GM21526 (cell line): ENCODE results near the gene SEC23A.
"Not testable (repeated sequence)": the region's sequence is repeated elsewhere in the genome, so short reads cannot be mapped to it uniquely, and the experiment has no call there.

ENCODE experiments used
- ATAC-seq: cut with Tn5 transposase; IDR thresholded peaks from one replicate; pipeline ENCODE4 v1.9.1; 2021; ENCODE audit warnings: moderate library complexity; ENCODE audit not compliant: unreplicated experiment, low FRiP score

Gene SEC23A

DNA sequence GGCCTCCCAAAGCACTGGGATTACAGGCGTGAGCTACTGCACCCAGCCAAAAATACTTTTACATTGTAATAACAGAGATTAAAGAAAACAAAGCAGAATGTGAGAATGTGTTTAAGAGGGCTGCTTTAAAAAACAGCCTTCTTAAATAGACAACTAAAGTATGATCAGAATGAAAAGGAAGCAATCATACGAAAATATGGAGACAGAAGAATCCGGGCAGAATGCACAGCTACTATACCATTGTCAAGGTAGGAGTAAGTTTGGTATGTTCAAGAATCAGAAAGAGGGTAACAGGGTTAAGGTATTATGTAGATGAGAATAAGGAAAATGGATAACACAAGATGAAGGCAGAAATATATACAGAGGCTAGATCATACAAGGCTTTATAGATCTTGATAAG lies 8.5 kb downstream of the SEC23A start:
- ATAC-seq: no peak

DNA sequence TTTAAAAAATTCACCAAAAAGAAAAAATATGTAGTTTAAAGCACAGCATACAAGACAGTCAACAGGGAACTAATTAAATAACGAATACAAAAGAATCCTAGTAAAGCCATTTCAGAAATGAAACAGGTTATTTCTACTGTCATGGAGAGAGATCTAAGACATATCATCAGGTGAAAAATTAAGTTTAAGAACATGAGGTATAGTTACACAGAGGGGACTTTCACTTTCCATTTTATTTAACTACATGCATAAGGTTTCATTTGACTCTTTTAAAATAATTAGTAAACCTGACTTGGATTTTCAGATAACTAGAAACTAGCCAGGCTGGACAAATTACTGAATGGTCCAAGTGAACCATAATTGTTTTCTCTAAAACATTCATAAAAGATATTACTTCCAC lies 11.3 kb downstream of the SEC23A start:
- no peak for ATAC-seq

DNA sequence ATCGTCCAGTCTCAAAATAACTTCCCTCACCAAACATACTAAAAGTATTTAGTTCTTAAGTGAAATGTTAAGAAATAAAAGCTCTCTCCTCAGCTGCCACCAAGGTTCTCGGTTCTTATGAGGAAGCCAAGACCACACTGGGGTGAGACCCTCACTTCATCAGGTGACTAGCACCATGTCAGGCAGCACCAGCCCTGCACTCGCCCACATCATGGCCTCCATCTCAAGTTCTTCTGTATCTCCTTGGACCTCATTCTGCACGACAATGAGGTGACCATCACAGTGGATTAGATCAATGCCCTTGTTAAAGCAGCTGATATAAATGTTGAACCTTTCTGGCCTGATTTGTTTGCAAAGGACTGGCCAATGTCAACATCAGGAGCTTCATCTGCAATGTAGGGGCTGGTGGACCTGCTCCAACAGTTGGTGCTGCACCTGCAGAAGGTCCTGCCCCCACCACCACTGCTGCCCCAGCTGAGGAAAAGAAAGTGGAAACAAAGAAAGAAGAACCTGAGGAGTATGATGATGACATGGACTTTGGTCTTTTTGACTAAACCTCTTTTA lies 12.4 kb downstream of the SEC23A start:
- ATAC-seq: no peak

DNA sequence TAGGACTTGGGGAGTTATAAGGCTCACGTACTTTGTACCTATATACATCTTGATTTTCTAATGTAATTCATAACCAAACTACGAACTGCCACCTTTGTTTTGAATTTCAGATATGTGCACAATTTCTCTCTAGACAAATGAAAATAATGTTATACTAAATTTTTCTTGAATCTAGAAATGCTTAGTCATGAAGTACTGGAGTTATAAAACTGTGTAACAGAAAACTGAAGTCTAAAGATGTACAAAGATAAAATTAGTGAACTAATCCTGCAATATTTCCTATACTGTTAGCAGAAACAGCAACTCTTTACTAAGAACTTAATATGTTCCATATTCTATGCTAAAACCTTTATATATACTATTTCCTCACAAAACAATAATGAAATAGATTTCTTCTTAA lies 15.5 kb downstream of the SEC23A start:
- ATAC-seq: no peak

DNA sequence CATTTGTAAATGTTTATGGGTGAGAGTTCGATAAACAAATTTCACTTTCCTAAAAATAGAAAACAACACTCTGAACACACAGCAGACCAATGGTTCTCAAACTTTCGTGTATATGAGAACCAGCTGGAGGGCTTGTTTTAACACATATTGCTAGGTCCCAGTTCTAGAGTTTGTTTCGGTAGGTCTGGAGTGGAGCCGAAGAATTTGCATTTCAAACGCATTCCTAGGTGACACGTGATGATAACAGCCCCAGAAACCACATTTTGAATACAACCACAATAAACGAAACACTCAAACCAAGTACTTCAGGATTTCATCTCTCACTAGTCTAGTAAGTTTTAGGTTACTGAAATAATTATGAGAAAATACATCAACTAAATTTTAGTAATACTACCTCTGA lies 17.1 kb downstream of the SEC23A start:
- no peak for ATAC-seq

DNA sequence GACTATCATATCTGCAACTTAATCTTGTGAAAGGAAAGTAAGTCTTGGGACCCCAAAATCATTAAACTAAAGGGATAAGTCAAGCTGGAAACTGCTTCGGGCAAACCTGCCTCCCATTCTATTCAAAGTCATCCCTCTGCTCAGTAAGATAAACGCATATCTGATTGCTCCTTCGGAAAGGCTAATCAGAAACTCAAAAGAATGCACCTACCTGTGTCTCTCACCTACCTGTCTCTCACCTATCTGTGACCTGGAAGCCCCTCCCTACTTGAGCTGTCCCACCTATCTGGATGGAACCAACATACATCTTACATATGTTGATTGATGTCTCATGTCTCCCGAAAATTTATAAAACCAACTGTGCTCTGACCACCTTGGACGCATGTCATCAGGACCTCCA lies 19.9 kb downstream of the SEC23A start:
- no peak for ATAC-seq

DNA sequence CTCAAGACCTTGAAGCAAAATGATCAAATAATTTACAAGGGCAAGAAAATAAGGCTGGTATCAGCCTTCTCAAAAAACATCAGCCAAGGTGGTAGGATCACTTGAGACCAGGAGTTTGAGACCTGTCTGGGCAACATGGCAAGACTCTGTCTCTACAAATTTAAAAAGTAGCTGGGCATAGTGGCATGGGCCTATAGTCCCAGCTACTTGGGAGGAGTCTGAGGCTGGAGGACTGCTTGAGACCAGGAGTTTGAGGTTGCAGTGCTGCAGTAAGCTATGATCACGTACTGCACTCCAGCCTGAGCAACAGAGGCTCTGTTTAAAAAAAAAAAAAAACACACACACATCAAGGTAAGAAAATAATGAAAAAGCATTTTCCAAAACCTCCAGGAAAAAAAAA lies 22.1 kb downstream of the SEC23A start:
- ATAC-seq: no peak

DNA sequence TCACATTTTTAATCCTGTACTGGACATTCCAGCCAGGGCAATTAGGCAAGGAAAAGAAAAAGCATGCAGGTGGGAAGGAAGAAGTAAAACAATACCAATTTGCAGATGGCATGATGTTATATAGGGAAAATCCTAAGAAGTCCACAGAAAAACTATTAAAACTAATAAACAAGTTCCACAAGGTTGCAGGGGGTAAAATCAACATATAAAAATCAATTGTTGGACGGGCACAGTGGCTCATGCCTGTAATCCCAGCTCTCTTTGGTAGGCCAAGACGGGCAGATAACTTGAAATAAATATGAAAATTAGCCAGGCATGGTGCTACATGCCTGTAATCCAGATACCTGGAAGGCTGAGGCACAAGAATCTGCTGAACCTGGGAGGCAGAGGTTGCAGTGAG lies 31.9 kb downstream of the SEC23A start:
- no peak for ATAC-seq

DNA sequence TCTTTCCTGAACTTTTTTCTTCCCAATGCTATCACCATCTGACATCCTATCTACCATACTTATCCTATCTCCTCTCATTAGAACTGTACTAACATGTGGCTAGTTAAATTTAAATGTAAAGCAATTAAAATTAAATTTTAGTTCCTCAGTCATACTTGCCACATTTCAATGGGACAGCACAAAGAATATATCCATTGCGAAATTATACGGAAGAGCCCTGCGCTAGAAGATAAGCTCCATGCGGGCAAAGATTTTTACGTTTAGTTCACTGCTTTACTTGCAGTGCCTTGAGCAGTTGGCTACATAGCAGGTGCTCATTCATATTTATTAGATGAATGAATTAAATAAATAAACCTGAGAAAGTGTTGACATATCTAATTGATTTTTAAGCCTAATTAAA lies 33.1 kb downstream of the SEC23A start:
- no peak for ATAC-seq

DNA sequence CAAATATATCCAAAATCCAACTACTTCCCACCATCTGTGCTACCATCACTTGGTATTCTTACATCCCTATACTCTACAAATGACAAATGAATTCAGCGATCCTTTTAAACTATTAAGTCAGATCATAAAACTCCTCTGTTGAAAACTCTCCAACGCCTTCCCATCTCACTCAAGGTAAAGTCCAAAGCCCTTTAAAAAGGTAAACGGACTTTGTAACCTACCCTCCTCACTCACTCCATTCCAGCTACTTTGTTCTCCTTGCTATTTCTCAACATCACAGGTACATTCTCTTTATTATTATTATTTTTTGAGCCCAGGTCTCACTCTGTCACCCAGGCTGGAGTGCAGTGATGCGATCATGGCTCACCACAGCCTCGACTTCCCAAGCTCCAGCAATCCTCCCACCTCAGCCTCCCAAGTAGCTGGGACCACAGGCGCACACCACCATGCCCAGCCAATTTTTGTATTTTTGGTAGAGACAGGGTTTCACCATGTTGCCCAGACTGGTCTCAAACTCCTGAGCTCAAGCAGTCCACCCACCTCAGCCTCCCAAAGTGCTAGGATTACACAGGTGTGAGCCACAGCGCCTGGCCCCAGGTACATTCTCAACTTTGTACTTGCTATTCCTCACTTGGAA lies 33.7 kb downstream of the SEC23A start:
- not testable (repeated sequence) for ATAC-seq

DNA sequence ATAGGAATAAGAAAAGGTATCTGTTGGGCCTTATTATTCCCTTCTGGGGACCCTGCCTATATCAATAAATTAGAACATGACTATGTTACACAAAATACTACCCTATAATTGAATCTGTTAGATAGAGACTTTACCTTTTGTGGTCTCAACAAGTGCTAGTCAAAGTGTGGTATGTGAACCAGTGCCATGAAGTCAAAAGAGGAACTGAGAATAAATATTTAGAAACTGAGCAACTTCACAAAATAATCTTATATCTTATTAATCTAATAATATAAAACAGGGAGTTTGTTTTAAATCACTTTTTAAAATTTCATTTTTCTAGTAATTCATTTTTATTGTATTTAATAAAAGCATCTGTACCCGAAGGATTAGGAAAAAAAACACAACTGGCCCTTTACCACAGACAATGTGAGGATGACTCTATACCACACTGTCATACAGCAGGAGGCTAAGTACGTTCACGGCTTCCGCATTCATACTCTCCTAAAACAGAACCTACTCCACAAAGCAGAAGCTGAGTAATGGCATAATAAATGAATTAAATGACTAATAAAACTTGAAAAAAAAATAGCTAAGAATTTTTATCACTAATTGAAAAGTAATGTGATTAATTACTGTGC lies 42.1 kb downstream of the SEC23A start:
- peak; percentile 98 for ATAC-seq

DNA sequence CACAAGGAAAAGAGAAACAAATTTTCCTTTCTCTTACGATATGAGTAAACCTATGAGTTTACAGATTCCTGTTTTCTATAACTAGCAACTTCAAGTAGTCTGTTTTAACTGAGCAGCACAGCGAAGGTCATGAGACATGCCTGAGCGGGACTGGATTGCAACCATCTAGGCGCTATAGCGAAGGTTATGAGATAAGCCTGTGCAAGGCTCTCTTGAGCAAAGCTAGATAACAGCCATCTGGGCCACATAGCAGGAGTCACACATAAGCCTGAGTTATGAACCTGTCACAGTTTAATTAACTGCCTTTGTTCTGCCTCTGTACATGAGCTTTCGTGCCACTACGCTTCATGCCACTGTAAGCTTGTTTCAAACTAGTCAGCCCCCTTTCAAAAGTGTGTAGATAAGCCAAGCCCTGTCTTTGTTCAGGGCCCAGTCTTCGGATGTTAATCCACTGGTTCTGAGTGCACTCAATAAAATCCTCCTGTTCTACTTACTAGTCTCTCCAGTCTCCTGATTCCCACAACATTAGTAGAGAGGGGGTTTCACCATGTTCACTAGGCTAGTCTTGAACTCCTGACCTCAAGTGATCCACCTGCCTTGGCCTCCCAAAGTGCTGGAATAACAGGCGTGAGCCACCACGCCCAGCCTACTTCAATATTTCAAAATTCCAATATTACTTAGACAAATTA lies 47.1 kb downstream of the SEC23A start:
- ATAC-seq: no peak

DNA sequence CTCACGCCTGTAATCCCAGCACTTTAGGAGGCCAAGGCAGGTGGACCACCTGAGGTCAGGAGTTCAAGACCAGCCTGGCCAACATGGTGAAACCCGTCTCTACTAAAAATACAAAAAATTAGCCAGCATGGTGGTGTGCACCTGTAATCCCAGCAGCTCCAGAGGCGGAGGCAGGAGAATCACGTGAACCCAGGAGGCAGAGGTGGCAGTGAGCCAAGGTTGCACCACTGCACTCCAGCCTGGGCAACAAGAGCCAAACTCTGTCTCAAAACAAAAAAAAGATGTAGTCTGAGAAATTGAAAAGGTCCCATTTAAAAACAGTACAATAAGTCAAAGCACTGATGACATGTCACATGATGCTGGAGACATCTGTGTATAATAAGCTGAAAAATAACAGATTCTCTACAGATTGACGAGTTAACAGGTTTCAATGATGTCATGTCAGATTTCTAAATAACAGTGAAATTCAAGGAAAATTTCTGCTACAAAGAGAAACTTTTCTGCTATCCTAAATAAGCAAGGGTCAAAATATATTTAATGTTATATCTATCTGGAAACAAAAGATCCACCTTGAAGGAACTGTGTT lies 50.1 kb downstream of the SEC23A start:
- ATAC-seq: not testable (repeated sequence)

DNA sequence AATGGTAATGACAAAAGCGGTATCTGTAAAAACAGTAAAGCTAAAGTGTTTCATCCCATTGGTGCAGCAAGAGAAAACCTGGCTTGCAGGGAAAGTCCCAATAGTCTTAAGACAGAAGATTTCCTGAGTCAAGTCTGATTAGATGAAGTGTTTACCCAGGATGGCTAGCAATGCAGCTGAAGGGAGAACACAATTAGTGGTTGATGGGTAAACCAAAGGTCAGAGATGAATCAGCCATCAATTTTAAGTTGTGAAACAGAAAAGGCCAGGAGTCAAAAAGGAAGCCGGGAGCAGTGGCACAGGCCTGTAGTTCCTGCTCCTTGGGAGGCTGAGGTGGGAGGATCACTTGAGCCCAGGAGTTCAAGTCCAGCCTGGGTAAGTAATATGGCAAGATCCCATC lies 52.6 kb downstream of the SEC23A start:
- no peak for ATAC-seq

DNA sequence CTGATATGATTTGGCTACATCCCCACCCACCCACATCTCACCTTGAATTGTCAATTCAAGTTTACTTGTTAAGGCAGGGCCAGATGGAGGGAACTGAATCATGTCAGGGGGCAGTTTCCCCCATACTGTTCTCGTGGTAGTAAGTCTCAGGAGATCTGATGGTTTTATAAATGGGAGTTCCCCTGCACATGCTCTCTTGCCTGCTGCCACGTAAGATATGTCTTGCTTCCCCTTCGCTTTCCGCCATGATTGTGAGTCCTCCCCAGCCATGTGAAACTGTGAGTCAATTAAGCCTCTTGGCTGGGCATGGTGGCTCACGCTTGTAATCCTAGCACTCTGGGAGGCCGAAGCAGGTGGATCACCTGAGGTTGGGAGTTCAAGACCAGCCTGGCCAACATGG lies 57.1 kb downstream of the SEC23A start:
- not testable (repeated sequence) for ATAC-seq

DNA sequence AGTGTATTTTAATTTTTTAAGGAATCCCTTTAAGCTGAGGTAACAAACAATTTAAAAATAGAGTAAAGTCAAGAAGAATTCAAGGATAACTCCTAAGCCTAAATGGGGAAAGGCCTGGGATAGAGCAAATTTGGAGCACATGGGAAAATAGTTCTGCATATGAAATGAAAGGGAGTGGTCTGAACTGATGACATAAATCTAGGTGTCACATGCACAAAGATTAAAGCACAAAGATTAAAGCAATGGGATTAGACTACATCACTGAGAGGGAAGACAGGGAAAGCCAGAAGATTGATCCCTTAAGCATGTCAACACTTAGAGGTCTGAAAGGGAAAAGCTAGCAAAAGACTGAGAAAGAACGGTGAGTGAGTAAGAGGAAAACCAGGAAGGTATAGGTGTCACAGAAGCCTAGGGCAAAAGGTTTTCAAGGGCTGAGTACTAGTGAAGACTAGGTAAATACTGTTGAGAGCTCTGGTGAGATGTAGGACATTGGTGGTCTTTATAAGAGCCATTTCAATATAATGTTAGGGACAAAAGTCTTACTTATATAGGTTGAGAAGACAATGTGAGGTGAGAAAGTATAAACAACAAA lies 59.6 kb downstream of the SEC23A start:
- ATAC-seq: no peak

DNA sequence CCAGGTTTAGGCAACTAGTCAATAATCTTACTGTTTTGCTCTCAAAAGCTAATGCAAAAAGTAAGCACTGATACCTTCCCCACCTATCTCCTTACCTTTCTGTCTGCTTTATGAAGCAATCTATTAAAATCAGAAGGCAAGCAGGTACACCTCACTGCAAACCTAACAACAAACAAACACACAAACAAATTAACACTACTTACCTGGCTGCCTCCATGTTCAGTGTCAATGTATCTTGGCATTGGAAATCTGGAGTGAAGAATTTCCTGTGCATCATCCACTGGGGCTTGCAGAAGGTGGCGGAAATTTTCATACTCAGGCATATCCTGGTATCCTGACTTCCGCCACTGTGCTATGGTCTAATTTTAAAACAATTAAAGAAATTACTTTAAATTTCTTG lies 62.5 kb downstream of the SEC23A start:
- no peak for ATAC-seq

DNA sequence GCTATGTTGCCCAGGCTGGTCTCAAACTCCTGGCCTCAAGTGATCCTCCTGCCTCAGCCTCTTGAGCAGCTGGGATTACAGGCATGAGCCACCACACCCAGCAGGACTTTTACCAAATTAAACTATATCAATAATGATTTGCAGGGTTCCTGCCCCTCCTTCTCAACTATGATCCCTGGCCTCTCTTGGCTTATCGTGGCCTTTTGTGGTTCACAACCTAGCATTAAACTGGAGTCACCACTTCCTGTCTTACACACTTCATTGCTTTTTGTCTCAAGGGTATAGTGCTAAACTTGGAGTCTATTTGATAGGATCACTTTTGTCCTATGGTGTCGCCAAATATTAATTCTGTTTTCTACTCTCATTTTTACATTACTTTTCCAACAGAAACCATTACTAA lies 64.5 kb downstream of the SEC23A start:
- ATAC-seq: no peak

DNA sequence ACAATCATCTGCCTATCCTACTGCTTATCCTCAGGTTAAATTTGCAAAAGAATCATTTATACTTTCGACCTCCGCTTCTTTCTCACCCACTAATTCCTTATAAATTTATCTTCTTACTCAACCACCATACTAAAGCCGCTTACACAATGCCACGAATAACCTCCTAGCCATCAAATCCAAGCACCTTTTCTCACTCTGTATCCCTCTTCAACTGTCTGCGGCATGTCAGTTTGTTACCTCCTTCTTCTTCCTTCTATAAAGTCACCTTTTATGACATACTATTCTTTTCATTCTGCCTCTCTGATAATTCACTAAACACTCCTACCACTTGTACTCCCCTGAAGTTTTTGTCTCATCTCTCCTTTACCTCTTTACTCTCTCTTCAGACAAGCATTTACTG lies 66.3 kb downstream of the SEC23A start:
- ATAC-seq: no peak

DNA sequence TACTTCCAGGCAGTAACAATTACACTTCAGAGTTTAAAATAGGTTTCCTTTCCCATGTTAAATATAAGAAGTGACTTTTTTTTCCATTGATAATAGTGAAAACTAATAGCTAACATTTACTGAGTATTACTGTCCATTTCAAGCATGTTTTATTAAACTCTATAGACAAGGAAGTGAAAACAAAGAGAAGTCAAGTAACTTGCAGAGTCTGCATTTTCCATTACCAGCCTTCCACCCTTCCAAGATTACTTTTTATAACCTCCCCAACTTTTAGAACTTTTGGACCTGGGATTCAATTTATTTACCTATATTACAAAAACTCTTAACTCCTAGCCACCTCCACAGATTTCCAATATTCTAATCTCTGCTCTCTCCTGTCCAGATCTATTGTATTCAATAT lies 67.7 kb downstream of the SEC23A start:
- ATAC-seq: no peak
